ENCODE results near the gene COL6A1. TPM values are rescaled to one million over a fixed set of nuclear protein-coding genes. Genes with fewer than 3 reads are reported as not detected.
A peak's percentile ranks its signal among the peaks of the same experiment; 100 is the strongest.

Gene COL6A1
- total and polyA plus RNA-seq, 2 of the 13 experiments (the other 11 are each of a cell fraction or from before 2014, with no cell fraction given): 3.1 to 4.8 TPM

GRCh38 chr21:45974073-45975019 is 7.2 kb upstream of the COL6A1 start:
- peak; percentile 24 for ATAC-seq
- H3K4me2 ChIP-seq (ENCODE audit: low read depth, low read length): peak overlapping the region; percentile 76
- H3K9ac ChIP-seq (ENCODE audit: insufficient read depth, low read depth, low read length): peak overlapping the region; percentile 33; the same call in 1 of the 2 replicates
- H3K27ac ChIP-seq (ENCODE audit: extremely low read length, insufficient read depth, low read length): no peak overlapping the region
- H3K4me3 ChIP-seq (replicated peaks in 1 of 3; ENCODE audit: insufficient read depth in 1 of 3, low read depth in 2 of 3, low read length in 3 of 3): peak overlapping the region; percentile 52 to 75 (median 55); a peak in 5 of 6 replicates
- H4K20me1 ChIP-seq (ENCODE audit: insufficient read depth, low read length): no peaks in the 10 kb centered on the region
- H3K36me3 ChIP-seq (replicated peaks in 1 of 2; ENCODE audit: control insufficient read depth in 1 of 2, insufficient read depth in 2 of 2, low read length in 2 of 2): no peaks in the 10 kb centered on the region
- intact Hi-C loops (cut with micrococcal nuclease; ENCODE audit: unreplicated experiment): loop anchor here (5.0 to 10.0 kb wide), 2 partner anchors 173 to 220 kb away; no protein-coding TSS in a partner anchor
- WGBS (ENCODE audit: low lambda C conversion rate): 2% methylated on average over 30 of the region's 59 CpGs
- H3K4me1 ChIP-seq (ENCODE audit: insufficient read depth, low read length): peaks cover 31% of the 10 kb centered on the region
- DNase-seq (ENCODE audit: low spot score): no peak
- H2AFZ ChIP-seq (ENCODE audit: low read length): no peak overlapping the region
- ChIA-PET CTCF (ENCODE audit: low intra/inter-chr PET ratio, low total read pairs) (no interaction called here), POLR2A (interaction anchor here (0.6 to 1.6 kb wide), 7 partner anchors 19 to 652 kb away, joined by 3 to 7 read pairs (median 3); partner anchors contain the start of gene LSS)
- H3K27me3 ChIP-seq (ENCODE audit: control insufficient read depth in 1 of 2, insufficient read depth in 2 of 2, low read length in 2 of 2): peaks cover 19 to 52% of the 10 kb centered on the region in 2 experiments
- H3K79me2 ChIP-seq (ENCODE audit: insufficient read depth, low read length): no peaks in the 10 kb centered on the region
- in situ Hi-C loops (cut with HindIII; ENCODE audit: extremely low pct_ligation_motif_present, low pct_unique_long_range_greater_than_20kb): loop anchor here (5.0 to 10.0 kb wide), 3 partner anchors 148 to 310 kb away; partner anchors contain the start of genes LSS, MCM3AP and YBEY
- no peak for FAIRE-seq
- BruUV-seq (replicated peaks): no TSS peak
- H3K9me3 ChIP-seq (ENCODE audit: low read length): no peaks in the 10 kb centered on the region
- TF ChIP-seq ZSCAN25 (CRISPR knock-in tag; IDR thresholded peaks at IDR 0.05) (peak; percentile 11; the same call in 1 of the 2 replicates), FOSL2 (CRISPR knock-in tag; IDR thresholded peaks at IDR 0.05) (peak; percentile 43), ZFP91 (CRISPR knock-in tag; IDR thresholded peaks at IDR 0.05; ENCODE audit: borderline replicate concordance) (peak; percentile 23; the same call in 1 of the 2 replicates), SKI (IDR thresholded peaks at IDR 0.05; ENCODE audit: partially characterized antibody) (no peak), MTF2 (CRISPR knock-in tag; IDR thresholded peaks at IDR 0.05; ENCODE audit: borderline replicate concordance) (peak; percentile 47; the same call in 1 of the 2 replicates), BRD4 (CRISPR knock-in tag; IDR thresholded peaks at IDR 0.05) (0 out of 2 replicates have a peak, but pooled peaks have one; percentile 34), ZNF230 (CRISPR knock-in tag; IDR thresholded peaks at IDR 0.05) (no peak), ZBTB7B (CRISPR knock-in tag; IDR thresholded peaks at IDR 0.05) (0 out of 2 replicates have a peak, but pooled peaks have one; percentile 32), PHF8 (CRISPR knock-in tag; IDR thresholded peaks at IDR 0.05) (peak; percentile 13), ZNF550 (CRISPR knock-in tag; IDR thresholded peaks at IDR 0.05; ENCODE audit: borderline replicate concordance) (0 out of 2 replicates have a peak, but pooled peaks have one; percentile 37), ZNF451 (CRISPR knock-in tag; IDR thresholded peaks at IDR 0.05) (0 out of 2 replicates have a peak, but pooled peaks have one; percentile 16), ZNF275 (CRISPR knock-in tag; IDR thresholded peaks at IDR 0.05; ENCODE audit: borderline replicate concordance) (0 out of 2 replicates have a peak, but pooled peaks have one; percentile 30), ZNF777 (CRISPR knock-in tag; IDR thresholded peaks at IDR 0.05) (peak; percentile 53), ZSCAN21 (CRISPR knock-in tag; IDR thresholded peaks at IDR 0.05; ENCODE audit: borderline replicate concordance) (no peak), KDM4B (CRISPR knock-in tag; IDR thresholded peaks at IDR 0.05) (no peak), HMGA1 (CRISPR knock-in tag; conservative IDR thresholded peaks at IDR 0.05) (no peak), ZNF770 (CRISPR knock-in tag; IDR thresholded peaks at IDR 0.05) (peak; percentile 30; the same call in 1 of the 2 replicates), HNRNPLL (IDR thresholded peaks at IDR 0.05; ENCODE audit: low read depth, low read length, poor library complexity, severe bottlenecking) (peak; percentile 9)

All from HepG2 (cell line).